H1 (cell line): ENCODE results near the gene RSAD2. TPM values are rescaled to one million over a fixed set of nuclear protein-coding genes. Genes with fewer than 3 reads are reported as not detected.

Experiments
- CTCF ChIA-PET: fragments of 300-600 bp; sonication (Branson Sonifier 250); formaldehyde crosslinking; loops from one replicate; lab custom pipeline; 2021; ENCODE audit not compliant: partially characterized antibody; lab: Charles Lee
- POLR2A ChIA-PET: fragments of 300-600 bp; sonication (Branson Sonifier 250); formaldehyde crosslinking; loops from one replicate; lab custom pipeline; 2021; ENCODE audit warnings: inconsistent platforms; ENCODE audit not compliant: partially characterized antibody; lab: Charles Lee
- DNase-seq, 2 experiments: peaks; one replicate each; pipeline versions ENCODE4 v3.0.0 to v3.0.0-alpha.2; 2010 to 2022; ENCODE audit warnings: low spot score in 2 of 2, low read depth in 1 of 2, mixed read lengths in 1 of 2
- FAIRE-seq: peaks from 2 replicates; lab custom pipeline; 2011; peaks lifted over from hg19 to GRCh38; lab: Jason Lieb, UNC
- H2AFZ ChIP-seq: 2 replicates; pipeline ENCODE4 v1.8.1; 2012; ENCODE audit warnings: low read length, inconsistent platforms
- H2AK5ac ChIP-seq: 2 replicates; pipeline ENCODE4 v1.6.1; 2013; ENCODE audit warnings: low read depth, low read length
- H2BK120ac ChIP-seq: replicated peaks from 2 replicates; pipeline ENCODE3; 2013; ENCODE audit warnings: low read depth, low read length, inconsistent platforms
- H2BK12ac ChIP-seq: 2 replicates; pipeline ENCODE4 v1.6.1; 2013; ENCODE audit warnings: low read depth, low read length
- H2BK15ac ChIP-seq: 2 replicates; pipeline ENCODE4 v1.6.1; 2013; ENCODE audit warnings: low read length
- H2BK20ac ChIP-seq: 2 replicates; pipeline ENCODE4 v1.6.1; 2013; ENCODE audit warnings: low read length
- H2BK5ac ChIP-seq: 2 replicates; pipeline ENCODE4 v1.6.1; 2013; ENCODE audit warnings: low read depth, low read length
- H3K14ac ChIP-seq: 2 replicates; pipeline ENCODE4 v1.6.1; 2013; ENCODE audit warnings: inconsistent platforms; ENCODE audit not compliant: insufficient read length
- H3K18ac ChIP-seq: 2 replicates; pipeline ENCODE4 v1.6.1; 2013; ENCODE audit warnings: low read length; ENCODE audit errors: extremely low read depth
- H3K23ac ChIP-seq: 2 replicates; pipeline ENCODE4 v1.6.1; 2013; ENCODE audit warnings: inconsistent platforms; ENCODE audit not compliant: insufficient read length
- H3K23me2 ChIP-seq: 2 replicates; pipeline ENCODE4 v1.6.1; 2013; ENCODE audit warnings: low read depth, low read length
- H3K27ac ChIP-seq: 2 replicates; pipeline ENCODE4 v1.6.1; 2011; ENCODE audit warnings: low read depth, low read length, inconsistent platforms
- H3K27me3 ChIP-seq, 4 experiments: replicated peaks in 1 of 4; 1 replicate in 1 of 4; 2 replicates in 3 of 4; pipeline versions ENCODE4 v1.6.1 to v1.8.1; 2011 to 2013; ENCODE audit warnings: low read length in 3 of 4, mild to moderate bottlenecking in 3 of 4, inconsistent platforms in 2 of 4, mixed read lengths in 2 of 4, moderate library complexity in 1 of 4; ENCODE audit not compliant: control insufficient read depth in 3 of 4, insufficient read depth in 3 of 4; ENCODE audit errors: extremely low read depth in 1 of 4
- H3K36me3 ChIP-seq, 4 experiments: 2 replicates each; pipeline versions ENCODE4 v1.6.1 to v1.8.1; 2011 to 2013; ENCODE audit warnings: mild to moderate bottlenecking in 4 of 4, low read length in 3 of 4, moderate library complexity in 2 of 4, control low read depth in 1 of 4, inconsistent platforms in 1 of 4; ENCODE audit not compliant: insufficient read depth in 4 of 4, control insufficient read depth in 2 of 4
- H3K4ac ChIP-seq: replicated peaks from 2 replicates; pipeline ENCODE3; 2013; ENCODE audit warnings: low read length, low read depth, mixed read lengths, inconsistent platforms; ENCODE audit not compliant: insufficient read length
- H3K4me1 ChIP-seq, 4 experiments: replicated peaks in 1 of 4; 1 replicate in 1 of 4; 2 replicates in 3 of 4; pipeline versions ENCODE4 v1.6.1 to v1.8.1; 2011 to 2013; ENCODE audit warnings: low read length in 3 of 4, inconsistent platforms in 2 of 4, mixed read lengths in 1 of 4; ENCODE audit not compliant: insufficient read depth in 4 of 4, control insufficient read depth in 3 of 4
- H3K4me2 ChIP-seq, 2 experiments: 2 replicates each; pipeline versions ENCODE4 v1.6.1 to v1.8.1; 2011 to 2013; ENCODE audit warnings: low read depth in 2 of 2, low read length in 2 of 2, control low read depth in 1 of 2, inconsistent platforms in 1 of 2, mild to moderate bottlenecking in 1 of 2; ENCODE audit not compliant: insufficient read depth in 1 of 2
- H3K4me3 ChIP-seq, 4 experiments: fragments of 200-600, 300-600 bp in 1 of 4; sonication (generic), shearing (Covaris generic), sonication (Bioruptor Twin) in 1 of 4; 2 replicates each; pipeline versions ENCODE4 v1.5.1 to v1.8.1; 2011 to 2016; ENCODE audit warnings: low read length in 4 of 4, low read depth in 3 of 4, control low read depth in 2 of 4, inconsistent platforms in 2 of 4, mild to moderate bottlenecking in 2 of 4, mixed read lengths in 1 of 4, moderate library complexity in 1 of 4; ENCODE audit not compliant: insufficient read depth in 2 of 4; ENCODE audit errors: extremely low read depth in 1 of 4
- H3K56ac ChIP-seq: replicated peaks from 2 replicates; pipeline ENCODE3; 2013; ENCODE audit warnings: low read depth, mild to moderate bottlenecking, mixed read lengths, low read length, inconsistent platforms; ENCODE audit not compliant: insufficient read length
- H3K79me1 ChIP-seq: 2 replicates; pipeline ENCODE4 v1.6.1; 2013; ENCODE audit warnings: low read depth, low read length, control low read depth
- H3K79me2 ChIP-seq, 2 experiments: 2 replicates each; pipeline versions ENCODE4 v1.6.1 to v1.8.1; 2012 to 2013; ENCODE audit warnings: low read length in 2 of 2, mild to moderate bottlenecking in 2 of 2, inconsistent platforms in 1 of 2; ENCODE audit not compliant: insufficient read depth in 2 of 2, control insufficient read depth in 1 of 2
- H3K9ac ChIP-seq, 4 experiments: replicated peaks in 1 of 4; 1 replicate in 1 of 4; 2 replicates in 3 of 4; pipeline versions ENCODE4 v1.6.1 to v1.8.1; 2011 to 2013; ENCODE audit warnings: low read depth in 3 of 4, low read length in 3 of 4, control low read depth in 2 of 4, mild to moderate bottlenecking in 2 of 4, moderate library complexity in 2 of 4, inconsistent platforms in 1 of 4; ENCODE audit errors: extremely low read depth in 1 of 4
- H3K9me3 ChIP-seq, 2 experiments: 2 replicates each; pipeline versions ENCODE4 v1.6.1 to v1.8.1; 2012 to 2013; ENCODE audit warnings: mild to moderate bottlenecking in 2 of 2, moderate library complexity in 2 of 2, control low read depth in 1 of 2, inconsistent platforms in 1 of 2, low read depth in 1 of 2, low read length in 1 of 2, mixed read lengths in 1 of 2; ENCODE audit not compliant: insufficient read depth in 2 of 2
- H4K20me1 ChIP-seq, 2 experiments: replicated peaks in 1 of 2; 2 replicates each; pipeline versions ENCODE3 to v1.8.1; 2011 to 2013; ENCODE audit warnings: inconsistent platforms in 2 of 2, low read length in 2 of 2, mild to moderate bottlenecking in 1 of 2; ENCODE audit not compliant: insufficient read depth in 2 of 2, control insufficient read depth in 1 of 2
- H4K5ac ChIP-seq: 2 replicates; pipeline ENCODE4 v1.6.1; 2013; ENCODE audit warnings: low read length, low read depth, mixed read lengths, inconsistent platforms; ENCODE audit not compliant: insufficient read length
- H4K8ac ChIP-seq: 2 replicates; pipeline ENCODE4 v1.8.0; 2013; ENCODE audit warnings: mild to moderate bottlenecking, moderate library complexity, low read length, inconsistent platforms; ENCODE audit not compliant: insufficient read depth; ENCODE audit errors: extremely low read depth
- H4K91ac ChIP-seq: replicated peaks from 2 replicates; pipeline ENCODE3; 2013; ENCODE audit warnings: low read length, mixed read lengths, inconsistent platforms; ENCODE audit not compliant: insufficient read length
- BCL11A ChIP-seq, 2 experiments: IDR thresholded peaks; one replicate each; pipeline ENCODE4 v1.6.1; 2011; ENCODE audit warnings: low read depth in 2 of 2, low read length in 2 of 2, mild to moderate bottlenecking in 2 of 2
- CTBP2 ChIP-seq: IDR thresholded peaks from 2 replicates; pipeline ENCODE4 v1.7.0; 2011; ENCODE audit warnings: borderline replicate concordance, mild to moderate bottlenecking, moderate library complexity, mixed read lengths, low read length; ENCODE audit not compliant: insufficient read depth, insufficient read length
- FOSL1 ChIP-seq: IDR thresholded peaks from 2 replicates; pipeline ENCODE4 v1.6.1; 2011; ENCODE audit warnings: mild to moderate bottlenecking, low read depth, low read length, moderate library complexity; ENCODE audit not compliant: insufficient read depth
- WGBS, 2 experiments: shearing (Covaris generic) in 1 of 2; methylation state at CpG; one replicate each; pipeline versions ENCODE4 v1.1.6 to v1.1.7; 2013 to 2015; ENCODE audit warnings: low lambda C conversion rate in 2 of 2, mixed read lengths in 2 of 2, inconsistent platforms in 1 of 2, low coverage in 1 of 2, missing lambda C conversion rate in 1 of 2; ENCODE audit not compliant: insufficient replicate concordance in 2 of 2, insufficient coverage in 1 of 2, insufficient read length in 1 of 2; ENCODE audit errors: extremely low coverage in 1 of 2, missing lambda C conversion rate in 1 of 2; 5-methylcytosine and 5-hydroxymethylcytosine counted together
- long read RNA-seq, 2 experiments: library from RNA in 1 of 2; library from capped mRNA in 1 of 2; stranded (forward); transcript quantifications; one replicate each; pipeline ENCODE4 v2.0.0, GENCODE V29; 2021; ENCODE audit warnings: inconsistent platforms in 1 of 2
- polyA minus RNA-seq, 3 experiments: library from RNA; depleted of rRNA, polyadenylated mRNA; stranded (reverse); fragments of >200 nt; gene quantifications; 1 replicate in 2 of 3; 2 replicates in 1 of 3; pipeline ENCODE4 v1.2.3, GENCODE V29; 2011
- polyA plus RNA-seq, 7 experiments: library from polyadenylated mRNA; depleted of rRNA in 3 of 7; stranded (reverse) in 5 of 7; unstranded in 2 of 7; fragments of >200 nt in 5 of 7; fragments of 200-250 nt in 2 of 7; gene quantifications; 1 replicate in 5 of 7; 2 replicates in 1 of 7; 4 replicates in 1 of 7; pipeline versions ENCODE4 v1.2.1 to v1.2.3, GENCODE V29; 2011 to 2013; ENCODE audit warnings: missing spikeins in 2 of 7, mixed read lengths in 2 of 7
- total RNA-seq: library from RNA; stranded (reverse); fragmentation: NEBNext Ultra II Directional; extraction: Animal tissue kit (Norgen Biotek cat#: 25700); gene quantifications from 2 replicates; pipeline ENCODE4 v1.2.1, GENCODE V29; 2021

Gene RSAD2, protein sequence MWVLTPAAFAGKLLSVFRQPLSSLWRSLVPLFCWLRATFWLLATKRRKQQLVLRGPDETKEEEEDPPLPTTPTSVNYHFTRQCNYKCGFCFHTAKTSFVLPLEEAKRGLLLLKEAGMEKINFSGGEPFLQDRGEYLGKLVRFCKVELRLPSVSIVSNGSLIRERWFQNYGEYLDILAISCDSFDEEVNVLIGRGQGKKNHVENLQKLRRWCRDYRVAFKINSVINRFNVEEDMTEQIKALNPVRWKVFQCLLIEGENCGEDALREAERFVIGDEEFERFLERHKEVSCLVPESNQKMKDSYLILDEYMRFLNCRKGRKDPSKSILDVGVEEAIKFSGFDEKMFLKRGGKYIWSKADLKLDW
- not detected in 2 replicates for total RNA-seq
- not detected in 2 replicates for polyA plus RNA-seq (2011; rRNA removed)
- polyA plus RNA-seq (2011; cell fraction: cytosol; rRNA removed) = 0.18 TPM
- polyA plus RNA-seq (2011; cell fraction: nucleus; rRNA removed) = not detected
- 0.27 TPM in 1 of 4 replicates, not detected in the others for polyA plus RNA-seq (2012, experiment 1 of 2)
- not detected for polyA plus RNA-seq (2012, experiment 2 of 2)
- 0.04 TPM for polyA plus RNA-seq (2013, experiment 1 of 2)
- polyA plus RNA-seq (2013, experiment 2 of 2) = 0.02 TPM
- polyA minus RNA-seq (2011; rRNA and poly(A)+ RNA removed) = 0.03 and 0.83 TPM in 2 replicates
- polyA minus RNA-seq (2011; cell fraction: cytosol; rRNA and poly(A)+ RNA removed) = not detected
- polyA minus RNA-seq (2011; cell fraction: nucleus; rRNA and poly(A)+ RNA removed) = not detected
- long read RNA-seq, experiment 1 = 0 reads
- long read RNA-seq, experiment 2 = 0 reads

DNA sequence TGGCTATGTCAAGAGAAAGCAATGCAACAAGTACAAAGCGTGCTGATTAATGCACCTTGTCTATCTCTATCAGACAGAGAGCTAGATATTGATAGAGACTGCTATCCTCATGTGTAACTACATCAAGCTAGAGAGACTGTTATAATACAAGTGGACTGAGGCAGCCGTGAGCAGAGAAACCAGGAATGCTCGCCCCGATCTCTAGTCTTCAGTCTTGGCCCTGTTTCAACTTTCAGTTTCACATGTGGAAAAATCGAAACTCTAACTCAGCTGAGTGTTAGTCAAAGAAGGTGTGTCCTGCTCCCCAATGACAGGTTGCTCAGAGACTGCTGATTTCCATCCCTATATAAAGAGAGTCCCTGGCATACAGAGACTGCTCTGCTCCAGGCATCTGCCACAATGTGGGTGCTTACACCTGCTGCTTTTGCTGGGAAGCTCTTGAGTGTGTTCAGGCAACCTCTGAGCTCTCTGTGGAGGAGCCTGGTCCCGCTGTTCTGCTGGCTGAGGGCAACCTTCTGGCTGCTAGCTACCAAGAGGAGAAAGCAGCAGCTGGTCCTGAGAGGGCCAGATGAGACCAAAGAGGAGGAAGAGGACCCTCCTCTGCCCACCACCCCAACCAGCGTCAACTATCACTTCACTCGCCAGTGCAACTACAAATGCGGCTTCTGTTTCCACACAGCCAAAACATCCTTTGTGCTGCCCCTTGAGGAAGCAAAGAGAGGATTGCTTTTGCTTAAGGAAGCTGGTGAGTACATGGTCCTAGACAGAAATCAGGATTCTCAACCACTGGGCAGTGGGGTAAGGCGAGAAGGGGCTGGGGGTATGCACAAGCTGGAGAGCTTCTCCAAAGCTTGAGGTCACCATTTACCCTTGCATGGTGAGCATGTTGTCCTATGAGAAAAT lies at the start of gene RSAD2:
TSS of gene RSAD2 (plus strand) at position 376 of the 903 bp plus-strand sequence. CDS start at position 400, 24 bp downstream.
- no peak within 1 kb of the TSS for H2BK5ac ChIP-seq
- H3K79me1 ChIP-seq = no peaks in the 10 kb centered on the region
- H2AFZ ChIP-seq = no peak within 1 kb of the TSS
- H3K56ac ChIP-seq = no peak within 1 kb of the TSS
- no peak within 1 kb of the TSS for H3K9ac ChIP-seq
- no peak within 1 kb of the TSS for H2BK20ac ChIP-seq
- no peak within 1 kb of the TSS for H3K4ac ChIP-seq
- ChIA-PET CTCF (interaction anchor here (1.0 to 1.7 kb wide), 4 partner anchors 11 to 167 kb away, joined by 3 to 7 read pairs (median 4); no protein-coding TSS in a partner anchor), POLR2A (no interaction called here)
- no peak within 1 kb of the TSS for H2BK12ac ChIP-seq
- DNase-seq (no peak), FAIRE-seq (no peak)
- no peak within 1 kb of the TSS for H2BK120ac ChIP-seq
- H3K27me3 ChIP-seq = no peaks in the 10 kb centered on the region
- no peak within 1 kb of the TSS for H2AK5ac ChIP-seq
- no peaks in the 10 kb centered on the region for H3K4me1 ChIP-seq
- no peak within 1 kb of the TSS; the same call in 1 of the 2 replicates for H3K18ac ChIP-seq
- H4K8ac ChIP-seq = no peak within 1 kb of the TSS
- no peak within 1 kb of the TSS for H3K14ac ChIP-seq
- H4K5ac ChIP-seq = no peak within 1 kb of the TSS
- 89% methylated on average over 10 of the region's 10 CpGs; no CpG with 5 or more reads in 1 of the 2 experiments for WGBS, 2 experiments
- no peaks in the 10 kb centered on the region for H4K20me1 ChIP-seq
- H3K9me3 ChIP-seq = peaks cover 7 to 9% of the 10 kb centered on the region in 2 experiments
- no peak within 1 kb of the TSS for H4K91ac ChIP-seq
- H2BK15ac ChIP-seq = no peak within 1 kb of the TSS
- H3K4me2 ChIP-seq = no peak within 1 kb of the TSS
- H3K23me2 ChIP-seq = no peaks in the 10 kb centered on the region
- TF ChIP-seq CTBP2 (no peak), BCL11A (IDR thresholded peaks at IDR 0.05; ENCODE audit: low read depth in 2 of 2, low read length in 2 of 2) (no peak), FOSL1 (no peak)
- no peak within 1 kb of the TSS for H3K4me3 ChIP-seq
- no peak within 1 kb of the TSS for H3K23ac ChIP-seq
- H3K36me3 ChIP-seq = no peaks in the 10 kb centered on the region
- no peak within 1 kb of the TSS for H3K27ac ChIP-seq
- no peaks in the 10 kb centered on the region for H3K79me2 ChIP-seq
